ENCODE data around the gene AKAP8L.

- no peak for TF ChIP-seq CTCF (IDR thresholded peaks at IDR 0.05)
- TF ChIP-seq POLR2A (IDR thresholded peaks at IDR 0.05): no peak
These were observed 39.1 kb upstream of the AKAP8L start for GRCh38 chr19:15457701-15458484.
